NCI-H2107 treated with DMSO at 0.1 percent for 48 hours (cell line): ENCODE data around the gene ALDH5A1.
A peak's percentile ranks its signal among the peaks of the same experiment; 100 is the strongest.

ENCODE experiments used
- DNase-seq: peaks from one replicate; lab custom pipeline; 2025; ENCODE audit not compliant: unreplicated experiment; lab: John Stamatoyannopoulos, UW

The ALDH5A1 gene

DNA sequence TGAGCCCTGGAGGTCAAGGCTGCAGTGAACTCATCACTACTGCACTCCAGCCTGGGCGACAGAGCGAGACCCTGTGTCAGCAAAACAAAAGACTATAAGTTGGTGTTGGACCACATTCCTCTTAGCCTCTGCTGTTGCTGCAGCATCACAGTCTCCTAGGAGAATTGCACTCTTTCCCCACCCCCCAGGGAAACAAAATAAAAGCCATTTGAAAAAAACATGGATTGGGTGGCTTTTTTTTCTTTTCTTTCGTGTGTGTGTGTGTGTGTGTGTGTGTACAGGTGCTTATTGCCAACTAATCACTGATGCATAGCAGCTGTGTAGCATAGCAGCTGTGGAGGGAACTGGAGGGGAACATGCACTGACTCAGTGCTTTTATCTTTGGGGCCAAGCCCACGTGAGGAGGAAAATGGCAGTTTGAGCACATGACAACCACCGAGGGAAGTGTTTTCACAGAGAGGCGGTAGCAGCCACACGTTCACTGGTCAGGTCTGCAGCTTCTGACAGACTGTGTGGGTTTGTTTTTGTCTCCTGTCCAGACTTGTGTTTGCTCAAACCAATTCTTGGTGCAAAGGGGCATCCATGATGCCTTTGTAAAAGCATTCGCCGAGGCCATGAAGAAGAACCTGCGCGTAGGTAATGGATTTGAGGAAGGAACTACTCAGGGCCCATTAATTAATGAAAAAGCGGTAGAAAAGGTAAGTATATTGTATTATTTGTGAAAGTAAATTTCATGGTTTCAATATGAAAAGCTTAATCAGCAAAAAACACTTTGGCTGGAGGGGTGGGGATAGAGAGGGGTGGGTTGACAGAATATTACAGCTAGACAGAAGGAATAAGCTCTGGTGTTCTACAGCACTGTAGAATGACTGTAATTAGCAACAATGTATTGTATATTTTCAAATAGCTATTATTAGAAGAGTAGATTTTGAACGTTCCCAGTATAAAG, 27.7 kb downstream of the ALDH5A1 start:
- DNase-seq, result peak; percentile 55

DNA sequence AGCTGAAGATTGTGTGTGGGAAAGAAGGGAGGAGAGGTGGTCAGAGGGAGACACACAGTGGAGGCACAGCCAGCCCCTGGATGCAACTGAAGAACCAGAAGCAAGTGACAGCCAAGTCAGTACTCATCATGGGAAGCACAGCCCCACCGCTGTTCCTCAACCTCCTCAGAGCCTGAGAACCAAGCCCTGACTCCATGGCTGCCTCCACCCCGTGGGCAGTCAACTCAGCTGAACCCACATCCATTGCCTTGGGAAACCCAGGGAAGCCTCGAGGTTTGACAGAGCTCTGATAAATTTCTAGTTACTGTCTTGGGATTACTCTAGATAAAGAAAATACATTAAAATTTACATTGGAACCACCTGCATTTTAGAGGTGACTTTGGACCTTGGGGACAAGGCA, 29.6 kb downstream of the ALDH5A1 start:
- DNase-seq, result no peak

DNA sequence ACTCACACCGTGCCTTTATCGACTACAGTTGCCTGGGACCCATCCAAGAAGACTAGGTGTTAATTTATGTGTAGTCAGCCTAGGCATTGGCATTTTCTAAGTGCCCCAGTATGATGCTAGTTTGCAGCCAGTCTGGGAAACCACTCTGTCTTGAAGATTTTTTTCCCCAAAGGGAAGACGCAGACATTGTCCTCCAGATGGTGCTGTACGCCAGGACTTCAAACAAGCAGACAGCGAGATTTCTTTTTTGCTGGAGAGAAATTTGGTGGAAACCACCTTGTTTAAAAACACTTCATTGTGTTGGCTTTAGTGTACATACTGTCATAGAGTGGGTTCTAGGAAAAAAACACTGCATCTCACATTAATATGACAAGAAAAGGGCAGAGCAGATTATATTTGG, 30.0 kb downstream of the ALDH5A1 start:
- peak; percentile 35 for DNase-seq

- no peak for DNase-seq
Measured at GRCh38 chr6:24529985-24530384, 35.2 kb downstream of the ALDH5A1 start.

GRCh38 chr6:24534329-24534728, 39.6 kb downstream of the ALDH5A1 start:
- DNase-seq, result no peak

DNA sequence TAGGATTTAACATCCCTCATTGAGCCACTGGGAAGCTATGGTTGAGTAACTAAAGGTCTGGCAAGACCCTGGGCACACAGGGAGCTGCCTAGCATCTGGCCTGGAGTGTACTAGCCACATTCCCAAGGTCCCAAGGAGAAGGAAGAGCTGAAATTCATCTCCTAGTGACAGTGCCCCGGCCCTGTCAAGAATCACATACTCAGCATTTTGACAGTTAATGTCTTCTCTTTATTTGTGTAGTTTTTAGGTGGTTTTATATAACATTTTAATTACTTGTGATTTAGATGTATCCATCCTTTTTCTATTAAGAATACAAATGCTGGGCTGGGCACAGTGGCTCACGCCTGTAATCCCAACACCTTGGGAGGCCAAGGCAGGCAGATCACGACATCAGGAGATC, 40.4 kb downstream of the ALDH5A1 start:
- DNase-seq, result no peak

DNA sequence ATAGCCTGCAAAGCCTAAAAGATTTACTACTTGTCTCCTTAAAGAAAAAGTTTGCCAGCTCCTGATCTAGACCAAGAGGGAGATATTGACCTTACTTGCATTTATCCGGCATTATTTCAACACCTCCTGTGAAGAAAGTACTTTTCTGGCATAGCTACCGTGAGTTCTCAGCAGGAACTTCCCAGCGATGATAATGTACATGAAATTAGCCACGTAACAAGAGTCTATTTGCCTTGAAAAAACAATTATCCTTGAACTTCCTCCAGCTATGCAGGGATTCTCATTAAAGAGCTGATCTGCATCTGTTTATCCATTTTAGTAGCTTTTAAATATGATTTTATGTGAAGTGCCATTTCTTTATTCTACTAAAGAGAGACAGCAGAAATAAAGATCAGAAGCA, 41.7 kb downstream of the ALDH5A1 start:
- no peak for DNase-seq

DNA sequence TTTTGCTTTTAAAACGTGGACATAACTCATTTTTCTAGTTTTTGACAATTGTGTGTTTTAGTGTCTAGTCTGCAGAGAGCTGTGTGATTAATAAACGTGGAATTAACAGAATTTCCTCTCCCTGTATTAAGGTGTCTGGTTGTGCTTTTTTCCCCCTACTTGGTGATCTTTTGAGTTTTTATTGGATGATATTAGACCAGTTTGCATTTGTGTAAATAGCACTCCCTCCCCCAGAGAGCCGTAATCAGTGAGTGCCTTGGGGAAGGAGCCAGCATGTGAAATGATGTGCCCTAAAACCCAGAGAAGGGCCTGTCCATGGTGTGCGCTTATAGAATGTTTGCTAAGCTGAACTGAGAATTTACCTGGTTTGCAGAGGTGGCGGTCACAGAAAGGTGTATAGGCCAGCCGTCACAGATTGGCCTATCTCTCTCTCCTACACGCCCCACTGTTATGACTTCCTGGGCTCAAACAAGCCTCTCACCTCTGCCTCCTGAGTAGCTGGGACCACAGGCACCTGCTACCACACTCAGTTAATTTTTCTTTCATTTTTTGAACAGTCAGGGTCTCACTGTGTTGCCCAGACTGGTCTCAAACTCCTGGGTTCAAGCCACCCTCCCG, 42.4 kb downstream of the ALDH5A1 start:
- DNase-seq, result no peak

GRCh38 chr6:24537771-24538385, 43.1 kb downstream of the ALDH5A1 start:
- no peak for DNase-seq

GRCh38 chr6:24539416-24539815, 44.6 kb downstream of the ALDH5A1 start:
- no peak for DNase-seq

- no peak for DNase-seq
Measured at GRCh38 chr6:24540197-24540596, 45.4 kb downstream of the ALDH5A1 start.

- no peak for DNase-seq
Measured at GRCh38 chr6:24543683-24544082, 48.9 kb downstream of the ALDH5A1 start.

DNA sequence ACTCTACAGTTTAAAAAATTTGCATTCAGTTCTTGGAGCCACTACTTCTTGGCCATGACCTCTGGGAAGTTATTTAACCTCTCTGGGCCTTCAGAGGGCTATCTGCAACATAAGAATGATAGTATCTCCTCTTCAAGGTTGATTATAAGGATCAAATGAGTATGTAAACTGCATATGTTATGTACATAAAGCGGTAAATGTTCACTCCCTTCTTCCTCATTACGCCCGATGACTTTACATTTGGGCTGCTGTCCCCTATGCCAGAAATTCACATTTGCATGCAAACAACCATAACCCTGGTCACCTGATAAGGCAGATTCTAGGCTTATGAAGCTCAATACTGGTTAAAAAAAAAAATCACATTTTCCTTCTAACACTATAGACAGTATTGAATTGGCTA, 50.4 kb downstream of the ALDH5A1 start:
- DNase-seq, result no peak

- DNase-seq, result no peak
Measured at GRCh38 chr6:24545691-24546090, 50.9 kb downstream of the ALDH5A1 start.

DNA sequence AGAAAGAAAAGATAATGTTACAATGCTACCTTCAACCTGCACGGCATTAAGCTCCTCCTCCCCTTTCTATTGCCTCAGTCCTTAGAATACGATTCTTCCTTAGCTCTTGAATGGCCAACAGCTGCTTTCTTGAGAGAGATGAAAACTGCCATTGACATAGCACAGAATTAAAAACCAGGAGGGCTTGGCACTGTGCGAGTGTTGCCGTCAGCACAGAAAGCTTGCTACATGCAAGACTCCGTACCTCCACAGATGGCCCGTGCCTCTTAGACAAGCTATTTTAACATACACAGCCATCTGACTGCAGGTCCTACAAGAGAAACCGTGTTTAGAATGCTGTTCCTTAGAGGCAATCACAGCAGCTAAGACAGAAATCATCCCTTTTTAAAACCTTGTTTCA, 51.7 kb downstream of the ALDH5A1 start:
- DNase-seq, result no peak

DNA sequence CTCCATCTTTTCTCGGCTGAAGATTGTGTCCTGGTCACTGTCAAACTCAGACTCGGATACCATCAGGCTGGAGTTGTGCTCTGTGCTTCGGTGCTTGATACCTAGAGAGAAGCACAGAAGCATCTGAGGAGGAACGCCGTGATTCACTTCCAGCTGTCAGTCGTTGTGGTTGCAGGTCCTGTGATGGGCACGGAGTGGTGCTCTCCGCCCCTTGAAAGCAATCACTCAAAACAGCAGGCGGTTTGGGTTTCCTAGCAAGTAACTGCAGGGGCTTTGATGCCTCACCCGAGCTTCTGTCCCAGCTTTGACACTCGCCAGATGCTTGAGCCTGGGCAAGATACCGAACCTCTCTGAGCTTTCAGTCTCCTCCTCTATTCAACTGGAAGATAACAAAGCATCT, 52.5 kb downstream of the ALDH5A1 start:
- no peak for DNase-seq

GRCh38 chr6:24549158-24549557, 54.4 kb downstream of the ALDH5A1 start:
- no peak for DNase-seq

- DNase-seq, result no peak
Measured at GRCh38 chr6:24549674-24550353, 55.0 kb downstream of the ALDH5A1 start.

GRCh38 chr6:24551139-24551538, 56.4 kb downstream of the ALDH5A1 start:
- no peak for DNase-seq

- peak; percentile 12 for DNase-seq
Measured at GRCh38 chr6:24554474-24554873, 59.7 kb downstream of the ALDH5A1 start.

DNA sequence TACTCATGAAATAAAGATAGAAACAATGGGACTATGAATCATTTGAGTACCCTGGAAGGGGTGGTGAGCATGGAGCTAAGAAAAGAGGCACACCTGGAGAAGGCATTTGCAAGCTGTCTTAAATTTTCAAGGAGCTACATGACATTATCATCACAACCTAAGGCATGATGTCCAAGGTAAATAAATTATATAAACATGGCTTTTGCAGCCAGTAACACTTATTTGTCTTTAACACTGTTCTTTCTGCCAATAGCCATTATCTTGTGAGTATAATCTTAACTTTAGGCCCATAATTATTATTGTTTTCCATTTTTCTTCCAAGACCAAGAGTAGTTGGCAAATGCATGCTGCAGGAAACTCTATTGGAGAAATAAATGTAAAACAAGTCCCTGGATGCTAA, 63.7 kb downstream of the ALDH5A1 start:
- DNase-seq, result no peak
